HG03108 (cell line): ENCODE measurements around the gene TOM1.

Experiments
- ATAC-seq: cut with Tn5 transposase; IDR thresholded peaks from one replicate; pipeline ENCODE4 v1.9.1; 2021; ENCODE audit warnings: moderate library complexity; ENCODE audit not compliant: unreplicated experiment

TOM1 gene

GRCh38 chr22:35343664-35344550, 44.2 kb downstream of the TOM1 start:
- ATAC-seq: no peak

GRCh38 chr22:35344956-35345690, 45.4 kb downstream of the TOM1 start:
- no peak for ATAC-seq

GRCh38 chr22:35345808-35346505, 46.3 kb downstream of the TOM1 start:
- ATAC-seq: no peak

- no peak for ATAC-seq
These were observed 47.0 kb downstream of the TOM1 start for GRCh38 chr22:35346596-35347220.

GRCh38 chr22:35347462-35347861, 47.8 kb downstream of the TOM1 start:
- ATAC-seq: no peak

GRCh38 chr22:35348026-35348590, 48.4 kb downstream of the TOM1 start:
- ATAC-seq: no peak

GRCh38 chr22:35348703-35349102, 49.0 kb downstream of the TOM1 start:
- no peak for ATAC-seq

- ATAC-seq: no peak
These were observed 49.6 kb downstream of the TOM1 start for GRCh38 chr22:35349368-35349703.

GRCh38 chr22:35349704-35350538, 50.2 kb downstream of the TOM1 start:
- ATAC-seq: no peak

GRCh38 chr22:35350539-35351503, 51.1 kb downstream of the TOM1 start:
- ATAC-seq: peak; percentile 50

- peak; percentile 39 for ATAC-seq
These were observed 52.8 kb downstream of the TOM1 start for GRCh38 chr22:35352214-35353111.

GRCh38 chr22:35353318-35353717, 53.6 kb downstream of the TOM1 start:
- ATAC-seq: no peak

- ATAC-seq: no peak
These were observed 54.4 kb downstream of the TOM1 start for GRCh38 chr22:35354068-35354467.

- ATAC-seq: no peak
These were observed 58.4 kb downstream of the TOM1 start for GRCh38 chr22:35357883-35358621.

- ATAC-seq: no peak
These were observed 59.8 kb downstream of the TOM1 start for GRCh38 chr22:35359380-35360065.

- no peak for ATAC-seq
These were observed 61.4 kb downstream of the TOM1 start for GRCh38 chr22:35361001-35361558.
